Measurements from ENCODE around the gene MAPK8IP2. TPM values are rescaled to one million over a fixed set of nuclear protein-coding genes. Genes with fewer than 3 reads are reported as not detected.

Gene MAPK8IP2
- total and polyA plus RNA-seq, 2 donors from 2014 or later = 1.0 to 1.1 TPM

- H3K4me1 ChIP-seq (ENCODE audit: control insufficient read depth in 2 of 3, insufficient read depth in 2 of 3, low read depth in 1 of 3, low read length in 3 of 3) = peaks cover 0 to 16% (median 0%) of the 10 kb centered on the region in 3 donors
- H3K4me3 ChIP-seq (ENCODE audit: low read length in 3 of 3) = no peak overlapping the region
- H3K27me3 ChIP-seq (ENCODE audit: control insufficient read depth, insufficient read depth, low read length) = no peaks in the 10 kb centered on the region
- H3K27ac ChIP-seq (ENCODE audit: low read depth in 2 of 2, low read length in 2 of 2) = no peak overlapping the region
- peak overlapping the region in 1 of 3 donors; percentile 19 for H3K9ac ChIP-seq (ENCODE audit: low read length in 3 of 3)
- DNase-seq (no peak), FAIRE-seq (no peak)
- no peaks in the 10 kb centered on the region for H3K9me3 ChIP-seq (ENCODE audit: control insufficient read depth in 2 of 3, insufficient read depth in 1 of 3, low read length in 3 of 3)
- TF ChIP-seq, protein P1, sequence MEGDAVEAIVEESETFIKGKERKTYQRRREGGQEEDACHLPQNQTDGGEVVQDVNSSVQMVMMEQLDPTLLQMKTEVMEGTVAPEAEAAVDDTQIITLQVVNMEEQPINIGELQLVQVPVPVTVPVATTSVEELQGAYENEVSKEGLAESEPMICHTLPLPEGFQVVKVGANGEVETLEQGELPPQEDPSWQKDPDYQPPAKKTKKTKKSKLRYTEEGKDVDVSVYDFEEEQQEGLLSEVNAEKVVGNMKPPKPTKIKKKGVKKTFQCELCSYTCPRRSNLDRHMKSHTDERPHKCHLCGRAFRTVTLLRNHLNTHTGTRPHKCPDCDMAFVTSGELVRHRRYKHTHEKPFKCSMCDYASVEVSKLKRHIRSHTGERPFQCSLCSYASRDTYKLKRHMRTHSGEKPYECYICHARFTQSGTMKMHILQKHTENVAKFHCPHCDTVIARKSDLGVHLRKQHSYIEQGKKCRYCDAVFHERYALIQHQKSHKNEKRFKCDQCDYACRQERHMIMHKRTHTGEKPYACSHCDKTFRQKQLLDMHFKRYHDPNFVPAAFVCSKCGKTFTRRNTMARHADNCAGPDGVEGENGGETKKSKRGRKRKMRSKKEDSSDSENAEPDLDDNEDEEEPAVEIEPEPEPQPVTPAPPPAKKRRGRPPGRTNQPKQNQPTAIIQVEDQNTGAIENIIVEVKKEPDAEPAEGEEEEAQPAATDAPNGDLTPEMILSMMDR (IDR thresholded peaks at IDR 0.05; ENCODE audit: borderline replicate concordance, extremely low read depth, insufficient read depth) = no peak
- intact Hi-C loops (cut with DNase I) = no loop called here
- peaks cover 0 to 4% (median 0%) of the 10 kb centered on the region in 3 donors for H3K36me3 ChIP-seq (ENCODE audit: control insufficient read depth in 2 of 3, insufficient read depth in 3 of 3, low read length in 3 of 3)
Observed at GRCh38 chr22:50577697-50577986, 23.0 kb upstream of the MAPK8IP2 start.

- intact Hi-C loops (cut with DNase I) = no loop called here
- TF ChIP-seq, protein P1 (IDR thresholded peaks at IDR 0.05; ENCODE audit: borderline replicate concordance, extremely low read depth, insufficient read depth) = no peak
- Histone ChIP-seq H3K27ac (ENCODE audit: low read depth in 2 of 2, low read length in 2 of 2) (peak within 1 kb of the TSS; percentile 32 to 65), H3K4me3 (ENCODE audit: low read length in 3 of 3) (no peak within 1 kb of the TSS), H3K4me1 (ENCODE audit: control insufficient read depth in 2 of 3, insufficient read depth in 2 of 3, low read depth in 1 of 3, low read length in 3 of 3) (peaks cover 0 to 16% (median 0%) of the 10 kb centered on the region in 3 donors), H3K36me3 (ENCODE audit: control insufficient read depth in 2 of 3, insufficient read depth in 3 of 3, low read length in 3 of 3) (peaks cover 0 to 4% (median 0%) of the 10 kb centered on the region in 3 donors), H3K27me3 (ENCODE audit: control insufficient read depth, insufficient read depth, low read length) (no peaks in the 10 kb centered on the region), H3K9ac (ENCODE audit: low read length in 3 of 3) (peak within 1 kb of the TSS in 1 of 3 donors; percentile 19), H3K9me3 (ENCODE audit: control insufficient read depth in 2 of 3, insufficient read depth in 1 of 3, low read length in 3 of 3) (no peaks in the 10 kb centered on the region)
- DNase-seq (peak in 4 of 5 donors; percentile 25 to 65 (median 50)), FAIRE-seq (no peak)
Observed at GRCh38 chr22:50577987-50578775, 22.4 kb upstream of the MAPK8IP2 start, which contains the start of gene CPT1B. Gene CPT1B (minus strand): TSS chr22:50578427. CDS start chr22:50577915, 512 bp downstream.

DNA sequence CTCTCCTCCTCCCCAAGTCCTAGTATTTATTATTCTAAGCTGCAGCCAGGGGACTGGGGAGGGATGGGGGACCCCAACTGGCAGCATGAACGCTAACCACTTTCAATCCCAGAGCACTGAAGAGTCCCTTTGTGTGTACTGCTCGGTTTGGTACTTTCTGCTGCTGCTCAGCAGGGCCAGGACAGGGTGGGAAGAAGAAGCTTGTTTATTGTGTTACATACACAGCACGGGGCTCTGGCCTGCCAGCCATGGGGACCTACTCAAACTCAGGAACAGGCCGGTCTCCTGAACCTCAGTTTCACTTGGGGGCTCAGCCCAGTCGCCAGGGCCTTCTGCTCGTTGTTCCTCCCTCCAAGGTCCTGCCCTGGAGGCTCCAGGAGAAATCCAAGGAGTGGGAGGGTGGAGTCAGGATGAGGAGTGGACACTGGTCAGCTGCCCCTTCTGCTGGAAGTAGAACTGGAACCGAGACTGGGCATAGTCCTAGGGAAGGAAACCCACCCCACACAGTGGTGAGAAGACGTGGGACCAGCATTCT lies 21.8 kb upstream of the MAPK8IP2 start:
- Histone ChIP-seq H3K9me3 (ENCODE audit: control insufficient read depth in 2 of 3, insufficient read depth in 1 of 3, low read length in 3 of 3) (no peaks in the 10 kb centered on the region), H3K4me1 (ENCODE audit: control insufficient read depth in 2 of 3, insufficient read depth in 2 of 3, low read depth in 1 of 3, low read length in 3 of 3) (peaks cover 0 to 21% (median 0%) of the 10 kb centered on the region in 3 donors), H3K27me3 (ENCODE audit: control insufficient read depth, insufficient read depth, low read length) (no peaks in the 10 kb centered on the region), H3K36me3 (ENCODE audit: control insufficient read depth in 2 of 3, insufficient read depth in 3 of 3, low read length in 3 of 3) (peaks cover 0 to 4% (median 0%) of the 10 kb centered on the region in 3 donors), H3K9ac (ENCODE audit: low read length in 3 of 3) (peak overlapping the region in 1 of 3 donors; percentile 4), H3K4me3 (ENCODE audit: low read length in 3 of 3) (no peak overlapping the region), H3K27ac (ENCODE audit: low read depth in 2 of 2, low read length in 2 of 2) (peak overlapping the region; percentile 1 to 65)
- FAIRE-seq (no peak), DNase-seq (no peak)
- TF ChIP-seq, protein P1 (IDR thresholded peaks at IDR 0.05; ENCODE audit: borderline replicate concordance, extremely low read depth, insufficient read depth) = no peak
- intact Hi-C loops (cut with DNase I) = no loop called here

Data from kidney (tissue), 14 donors.